D721Med (cell line): ENCODE results near the gene TLR8.

Experiments
- DNase-seq: peaks from one replicate; pipeline ENCODE4 v3.0.0; 2011; ENCODE audit warnings: low spot score; ENCODE audit not compliant: insufficient read length
- FAIRE-seq: peaks from 2 replicates; lab custom pipeline; 2011; peaks lifted over from hg19 to GRCh38; lab: Jason Lieb, UNC
- TF ChIP-seq, protein P1 (sequence below): IDR thresholded peaks from 2 replicates; pipeline ENCODE4 v1.5.1; 2012; ENCODE audit warnings: mild to moderate bottlenecking, control low read depth; ENCODE audit not compliant: insufficient read depth; ENCODE audit errors: missing control alignments

Gene TLR8

GRCh38 chrX:12950851-12951594 is 44.6 kb downstream of the TLR8 start:
- DNase-seq (no peak), FAIRE-seq (no peak)
- TF ChIP-seq, protein P1, sequence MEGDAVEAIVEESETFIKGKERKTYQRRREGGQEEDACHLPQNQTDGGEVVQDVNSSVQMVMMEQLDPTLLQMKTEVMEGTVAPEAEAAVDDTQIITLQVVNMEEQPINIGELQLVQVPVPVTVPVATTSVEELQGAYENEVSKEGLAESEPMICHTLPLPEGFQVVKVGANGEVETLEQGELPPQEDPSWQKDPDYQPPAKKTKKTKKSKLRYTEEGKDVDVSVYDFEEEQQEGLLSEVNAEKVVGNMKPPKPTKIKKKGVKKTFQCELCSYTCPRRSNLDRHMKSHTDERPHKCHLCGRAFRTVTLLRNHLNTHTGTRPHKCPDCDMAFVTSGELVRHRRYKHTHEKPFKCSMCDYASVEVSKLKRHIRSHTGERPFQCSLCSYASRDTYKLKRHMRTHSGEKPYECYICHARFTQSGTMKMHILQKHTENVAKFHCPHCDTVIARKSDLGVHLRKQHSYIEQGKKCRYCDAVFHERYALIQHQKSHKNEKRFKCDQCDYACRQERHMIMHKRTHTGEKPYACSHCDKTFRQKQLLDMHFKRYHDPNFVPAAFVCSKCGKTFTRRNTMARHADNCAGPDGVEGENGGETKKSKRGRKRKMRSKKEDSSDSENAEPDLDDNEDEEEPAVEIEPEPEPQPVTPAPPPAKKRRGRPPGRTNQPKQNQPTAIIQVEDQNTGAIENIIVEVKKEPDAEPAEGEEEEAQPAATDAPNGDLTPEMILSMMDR = no peak

GRCh38 chrX:12951595-12951975 is 45.2 kb downstream of the TLR8 start:
- TF ChIP-seq, protein P1 = no peak
- no peak for FAIRE-seq
- no peak for DNase-seq

GRCh38 chrX:12953420-12953819 is 47.0 kb downstream of the TLR8 start:
- TF ChIP-seq, protein P1 = no peak
- no peak for DNase-seq
- no peak for FAIRE-seq

- FAIRE-seq = no peak
- TF ChIP-seq, protein P1 = no peak
- DNase-seq = no peak
Observed at GRCh38 chrX:12954376-12954775, 48.0 kb downstream of the TLR8 start.

GRCh38 chrX:12954981-12955380 is 48.6 kb downstream of the TLR8 start:
- TF ChIP-seq, protein P1 = no peak
- no peak for DNase-seq
- FAIRE-seq = no peak

GRCh38 chrX:12955882-12956703 is 49.7 kb downstream of the TLR8 start:
- FAIRE-seq (no peak), DNase-seq (no peak)
- TF ChIP-seq, protein P1 = no peak
